Calu3 (cell line): ENCODE data around the gene HMX2. TPM values are rescaled to one million over a fixed set of nuclear protein-coding genes. Genes with fewer than 3 reads are reported as not detected.

ENCODE experiments used
- BruUV-seq: library from RNA; stranded (reverse); fragments of 400-500 nt; replicated peaks from 2 replicates; lab custom pipeline; 2021; lab: Mats Ljungman, UMichigan
- CTCF ChIA-PET: fragments of 300-600 bp; sonication (Branson Sonifier 250); formaldehyde crosslinking; loops from one replicate; lab custom pipeline; 2022; ENCODE audit warnings: antibody characterized with exemption; lab: Charles Lee
- DNase-seq: peaks from one replicate; pipeline ENCODE4 v3.0.0; 2022
- H3K27ac Mint-ChIP-seq: one replicate; pipeline ENCODE4 v1.8.0; 2022; ENCODE audit warnings: mixed read lengths; ENCODE audit not compliant: unreplicated experiment
- H3K27me3 Mint-ChIP-seq: one replicate; pipeline ENCODE4 v1.8.0; 2022; ENCODE audit warnings: mixed read lengths; ENCODE audit not compliant: unreplicated experiment
- H3K36me3 Mint-ChIP-seq: one replicate; pipeline ENCODE4 v1.8.0; 2022; ENCODE audit warnings: mild to moderate bottlenecking, moderate library complexity, mixed read lengths; ENCODE audit not compliant: insufficient read depth, unreplicated experiment
- H3K4me1 Mint-ChIP-seq: one replicate; pipeline ENCODE4 v1.8.0; 2022; ENCODE audit warnings: mild to moderate bottlenecking, low read depth, mixed read lengths; ENCODE audit not compliant: unreplicated experiment
- H3K4me3 Mint-ChIP-seq: one replicate; pipeline ENCODE4 v1.8.0; 2022; ENCODE audit warnings: mild to moderate bottlenecking, low read depth, moderate library complexity, mixed read lengths; ENCODE audit not compliant: unreplicated experiment
- H3K9me3 Mint-ChIP-seq: one replicate; pipeline ENCODE4 v1.8.0; 2022; ENCODE audit warnings: low read depth, mixed read lengths; ENCODE audit not compliant: unreplicated experiment
- CTCF ChIP-seq: fragments of 200-600 bp; IDR thresholded peaks from one replicate; pipeline ENCODE4 v1.8.0; 2022; ENCODE audit warnings: antibody characterized with exemption; ENCODE audit not compliant: unreplicated experiment
- intact Hi-C: fragments of 100-400 bp; cut with micrococcal nuclease; formaldehyde crosslinking; loops from one replicate; pipeline ENCODE4 v1.10.0; 2022; ENCODE audit not compliant: unreplicated experiment
- total RNA-seq: library from RNA; stranded (reverse); gene quantifications from 2 replicates; pipeline ENCODE4 v1.2.3, GENCODE V29; 2022

Gene HMX2
- total RNA-seq, 1 experiment from 2014 or later: not detected

- BruUV-seq: no TSS peak
- no peak for DNase-seq
- Mint-ChIP-seq H3K4me3 (no peak overlapping the region), H3K27me3 (no peaks in the 10 kb centered on the region), H3K9me3 (peaks cover 4% of the 10 kb centered on the region), H3K36me3 (no peaks in the 10 kb centered on the region), H3K27ac (no peak overlapping the region), H3K4me1 (no peaks in the 10 kb centered on the region)
- no peak for TF ChIP-seq CTCF
- intact Hi-C loops: no loop called here
- CTCF ChIA-PET: no interaction called here
Measured at GRCh38 chr10:123187781-123188180, 39.8 kb downstream of the HMX2 start.

- Mint-ChIP-seq H3K27ac (no peak overlapping the region), H3K4me3 (no peak overlapping the region), H3K9me3 (no peaks in the 10 kb centered on the region), H3K4me1 (no peaks in the 10 kb centered on the region), H3K36me3 (no peaks in the 10 kb centered on the region), H3K27me3 (no peaks in the 10 kb centered on the region)
- intact Hi-C loops: no loop called here
- DNase-seq: no peak
- no peak for TF ChIP-seq CTCF
- no TSS peak for BruUV-seq
- CTCF ChIA-PET: no interaction called here
Measured at GRCh38 chr10:123191886-123192285, 44.0 kb downstream of the HMX2 start.

GRCh38 chr10:123194056-123194455 lies 46.1 kb downstream of the HMX2 start:
- Mint-ChIP-seq H3K4me1 (no peaks in the 10 kb centered on the region), H3K27ac (no peak overlapping the region), H3K9me3 (no peaks in the 10 kb centered on the region), H3K27me3 (no peaks in the 10 kb centered on the region), H3K4me3 (no peak overlapping the region), H3K36me3 (no peaks in the 10 kb centered on the region)
- intact Hi-C loops: no loop called here
- no TSS peak for BruUV-seq
- no peak for DNase-seq
- CTCF ChIA-PET: interaction anchor here (0.6 kb wide), 1 partner anchor 751 kb away, joined by 3 read pairs; no protein-coding TSS in a partner anchor
- TF ChIP-seq CTCF: no peak

Other genes with a start within 250 kb of the HMX2 start
- gene FAM24A, start 237.5 kb upstream of the HMX2 start, total RNA-seq: not detected in 2 replicates
- gene C10orf88, start 193.9 kb upstream of the HMX2 start, total RNA-seq: 7.8 and 8.3 TPM in 2 replicates
- 1.2 and 3.3 TPM in 2 replicates for gene PSTK, start 167.7 kb upstream of the HMX2 start, total RNA-seq
- gene IKZF5, start 139.3 kb upstream of the HMX2 start, total RNA-seq: 5.8 and 9.2 TPM in 2 replicates
- gene ACADSB, start 139.1 kb upstream of the HMX2 start, total RNA-seq: 8.7 and 11.3 TPM in 2 replicates
- not detected in 2 replicates for gene HMX3, start 12.2 kb upstream of the HMX2 start, total RNA-seq
- 112 and 113 TPM in 2 replicates for gene BUB3, start 6.3 kb downstream of the HMX2 start, total RNA-seq